Uterus (tissue), 4 donors: ENCODE data around the gene AACS. TPM values are rescaled to one million over a fixed set of nuclear protein-coding genes. Genes with fewer than 3 reads are reported as not detected.
"Not testable (repeated sequence)": the region's sequence is repeated elsewhere in the genome, so short reads cannot be mapped to it uniquely, and the experiment has no call there.

ENCODE experiments used
- DNase-seq, 2 donors: peaks; one replicate each; pipeline ENCODE4 v3.0.0-alpha.2; 2019 to 2020
- H3K27ac ChIP-seq, 2 donors: fragments of 200-600 bp; sonication (generic); 1 replicate in 1 of 2; 2 replicates in 1 of 2; pipeline ENCODE4 v1.5.1; 2016 to 2018
- H3K27me3 ChIP-seq, 2 donors: fragments of 200-600 bp; sonication (generic); one replicate each; pipeline ENCODE4 v1.5.1; 2018 to 2019; ENCODE audit warnings: control low read depth in 1 of 2
- H3K36me3 ChIP-seq, 2 donors: fragments of 200-600 bp; sonication (generic); one replicate each; pipeline ENCODE4 v1.5.1; 2019; ENCODE audit warnings: control low read depth in 1 of 2
- H3K4me1 ChIP-seq, 2 donors: fragments of 200-600 bp; sonication (generic); one replicate each; pipeline ENCODE4 v1.5.1; 2018 to 2019; ENCODE audit warnings: control low read depth in 1 of 2
- H3K4me3 ChIP-seq, 2 donors: fragments of 200-600 bp; sonication (generic); 1 replicate in 1 of 2; 2 replicates in 1 of 2; pipeline ENCODE4 v1.5.1; 2018 to 2019; ENCODE audit warnings: mild to moderate bottlenecking in 1 of 2
- H3K9me3 ChIP-seq, 2 donors: fragments of 200-600 bp; sonication (generic); one replicate each; pipeline ENCODE4 v1.5.1; 2019; ENCODE audit warnings: control low read depth in 1 of 2
- POLR2A ChIP-seq, 2 donors: fragments of 450-650 bp; IDR thresholded peaks; one replicate each; pipeline ENCODE4 v1.6.1; 2016; ENCODE audit warnings: antibody characterized with exemption in 2 of 2, mild to moderate bottlenecking in 1 of 2, moderate library complexity in 1 of 2
- intact Hi-C: fragments of 100-400 bp; cut with DNase I; formaldehyde crosslinking; loops from one replicate; pipeline ENCODE4 v1.15.1; 2023; ENCODE audit warnings: low total_unique reads
- total RNA-seq, 4 donors: library from RNA; depleted of rRNA in 3 of 4; stranded (reverse); fragments of >200 nt in 3 of 4; gene quantifications; one replicate each; pipeline versions ENCODE4 v1.1.0 to v1.2.4, GENCODE V29; 2014 to 2023
- TF ChIP-seq, protein P1 (sequence below), 4 experiments: fragments of 200-600 bp in 2 of 4; fragments of 450-650 bp in 2 of 4; sonication (generic) in 2 of 4; IDR thresholded peaks; one replicate each; pipeline ENCODE4 v1.5.1; 2016 to 2019; ENCODE audit warnings: antibody characterized with exemption in 4 of 4, mild to moderate bottlenecking in 2 of 4, moderate library complexity in 1 of 4
- donor health status: DM: yes; HTN: yes; CAD: no.

AACS gene
- total RNA-seq, 4 donors from 2014 or later = 7.6 to 22.3 (median 20.0) TPM

DNA sequence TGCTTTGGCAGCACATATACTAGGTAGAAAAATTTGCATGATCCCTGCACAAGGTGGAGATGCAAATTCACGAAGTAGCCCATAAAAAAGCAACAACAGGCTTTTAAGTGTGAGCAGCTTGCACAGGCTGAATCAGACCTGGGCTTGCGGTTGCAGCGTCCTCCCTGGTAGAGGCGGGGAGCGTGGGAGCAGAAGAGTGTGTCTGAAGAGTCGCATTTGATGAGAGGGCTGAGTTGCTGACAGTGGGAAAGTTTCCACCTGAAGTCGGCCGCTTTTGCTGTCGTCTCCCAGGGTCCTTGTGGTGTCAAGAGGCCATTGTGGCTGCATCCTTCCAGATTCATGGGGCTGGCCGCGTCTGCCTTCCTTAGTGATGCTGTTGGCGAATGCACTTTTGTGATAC, 6.2 kb downstream of the AACS start:
- Histone ChIP-seq H3K27ac (no peak overlapping the region), H3K36me3 (no peaks in the 10 kb centered on the region), H3K9me3 (no peaks in the 10 kb centered on the region), H3K4me3 (no peak overlapping the region), H3K4me1 (no peaks in the 10 kb centered on the region), H3K27me3 (no peaks in the 10 kb centered on the region)
- intact Hi-C loops = no loop called here
- no peak for TF ChIP-seq POLR2A (IDR thresholded peaks at IDR 0.05)
- TF ChIP-seq, protein P1, sequence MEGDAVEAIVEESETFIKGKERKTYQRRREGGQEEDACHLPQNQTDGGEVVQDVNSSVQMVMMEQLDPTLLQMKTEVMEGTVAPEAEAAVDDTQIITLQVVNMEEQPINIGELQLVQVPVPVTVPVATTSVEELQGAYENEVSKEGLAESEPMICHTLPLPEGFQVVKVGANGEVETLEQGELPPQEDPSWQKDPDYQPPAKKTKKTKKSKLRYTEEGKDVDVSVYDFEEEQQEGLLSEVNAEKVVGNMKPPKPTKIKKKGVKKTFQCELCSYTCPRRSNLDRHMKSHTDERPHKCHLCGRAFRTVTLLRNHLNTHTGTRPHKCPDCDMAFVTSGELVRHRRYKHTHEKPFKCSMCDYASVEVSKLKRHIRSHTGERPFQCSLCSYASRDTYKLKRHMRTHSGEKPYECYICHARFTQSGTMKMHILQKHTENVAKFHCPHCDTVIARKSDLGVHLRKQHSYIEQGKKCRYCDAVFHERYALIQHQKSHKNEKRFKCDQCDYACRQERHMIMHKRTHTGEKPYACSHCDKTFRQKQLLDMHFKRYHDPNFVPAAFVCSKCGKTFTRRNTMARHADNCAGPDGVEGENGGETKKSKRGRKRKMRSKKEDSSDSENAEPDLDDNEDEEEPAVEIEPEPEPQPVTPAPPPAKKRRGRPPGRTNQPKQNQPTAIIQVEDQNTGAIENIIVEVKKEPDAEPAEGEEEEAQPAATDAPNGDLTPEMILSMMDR (IDR thresholded peaks at IDR 0.05) = no peak
- no peak for DNase-seq

DNA sequence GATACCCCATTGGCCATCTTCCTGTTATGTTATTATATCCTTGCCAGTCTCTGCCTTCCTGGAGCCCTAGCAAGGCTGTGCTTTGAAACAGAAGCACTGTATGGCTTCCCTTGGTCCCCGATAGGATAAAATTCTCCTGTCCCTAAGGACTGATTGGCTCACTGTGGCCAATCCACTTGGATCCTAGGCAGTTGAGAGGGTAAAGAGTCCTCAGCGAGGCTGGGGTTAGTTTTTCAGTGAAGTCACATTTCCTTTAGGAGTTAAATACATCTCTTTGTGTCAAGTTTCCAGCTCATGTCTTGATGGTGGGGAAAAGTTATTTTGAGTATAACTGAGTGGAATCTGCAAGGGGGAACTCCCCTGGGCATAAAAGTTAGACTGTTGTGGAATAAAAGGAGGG, 7.3 kb downstream of the AACS start:
- intact Hi-C loops = no loop called here
- H3K4me3 ChIP-seq = no peak overlapping the region
- H3K9me3 ChIP-seq = no peaks in the 10 kb centered on the region
- no peaks in the 10 kb centered on the region for H3K27me3 ChIP-seq
- no peaks in the 10 kb centered on the region for H3K4me1 ChIP-seq
- TF ChIP-seq, protein P1 (IDR thresholded peaks at IDR 0.05) = no peak
- TF ChIP-seq POLR2A (IDR thresholded peaks at IDR 0.05) = no peak
- no peak for DNase-seq
- H3K27ac ChIP-seq = no peak overlapping the region
- no peaks in the 10 kb centered on the region for H3K36me3 ChIP-seq

DNA sequence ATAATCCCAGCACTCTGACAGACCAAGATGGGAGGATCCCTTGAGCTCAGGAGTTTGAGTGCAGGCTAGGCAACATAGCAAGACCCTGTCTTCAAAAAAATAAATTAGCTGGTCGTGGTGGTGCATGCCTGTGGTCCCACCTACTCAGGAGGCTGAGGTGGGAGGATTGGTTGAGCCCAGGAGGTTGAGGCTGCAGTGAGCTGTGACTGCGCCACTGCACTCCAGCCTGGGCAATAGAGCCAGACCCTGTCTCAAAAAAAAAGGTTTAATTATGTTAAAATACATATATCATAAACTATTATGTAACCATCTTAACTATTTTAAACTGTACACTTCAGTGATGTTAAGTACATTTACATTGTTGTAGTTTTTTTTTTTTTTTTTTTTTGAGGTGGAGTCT, 9.1 kb downstream of the AACS start:
- H3K36me3 ChIP-seq, H3K4me3 ChIP-seq, H3K9me3 ChIP-seq, H3K27ac ChIP-seq, H3K4me1 ChIP-seq, H3K27me3 ChIP-seq, DNase-seq, intact Hi-C loops: not testable (repeated sequence)

DNA sequence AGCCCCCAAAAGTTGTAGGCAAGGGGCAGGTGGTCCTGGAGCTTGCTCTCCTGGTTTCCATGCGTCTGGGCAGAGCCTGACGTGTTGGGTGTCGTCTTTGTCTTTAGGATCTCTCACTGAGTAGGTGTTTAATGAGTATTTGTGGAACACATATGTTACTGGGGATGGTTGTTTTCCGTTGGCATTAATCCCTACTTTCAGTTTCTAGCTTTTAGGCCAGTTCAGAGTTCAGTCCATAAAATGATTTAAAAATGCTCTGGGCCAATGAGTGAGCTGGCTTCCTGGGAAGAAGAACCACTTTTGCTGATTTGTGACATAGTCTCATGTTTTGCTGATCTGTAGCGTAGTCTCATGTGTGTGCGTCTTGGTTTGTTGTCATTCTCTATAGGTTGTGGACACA, 10.9 kb downstream of the AACS start:
- H3K4me1 ChIP-seq = no peaks in the 10 kb centered on the region
- H3K27ac ChIP-seq = no peak overlapping the region
- H3K9me3 ChIP-seq = no peaks in the 10 kb centered on the region
- no peak overlapping the region for H3K4me3 ChIP-seq
- no peaks in the 10 kb centered on the region for H3K27me3 ChIP-seq
- intact Hi-C loops = no loop called here
- no peak for DNase-seq
- H3K36me3 ChIP-seq = no peaks in the 10 kb centered on the region
- TF ChIP-seq POLR2A (IDR thresholded peaks at IDR 0.05) = no peak
- TF ChIP-seq, protein P1 (IDR thresholded peaks at IDR 0.05) = no peak

DNA sequence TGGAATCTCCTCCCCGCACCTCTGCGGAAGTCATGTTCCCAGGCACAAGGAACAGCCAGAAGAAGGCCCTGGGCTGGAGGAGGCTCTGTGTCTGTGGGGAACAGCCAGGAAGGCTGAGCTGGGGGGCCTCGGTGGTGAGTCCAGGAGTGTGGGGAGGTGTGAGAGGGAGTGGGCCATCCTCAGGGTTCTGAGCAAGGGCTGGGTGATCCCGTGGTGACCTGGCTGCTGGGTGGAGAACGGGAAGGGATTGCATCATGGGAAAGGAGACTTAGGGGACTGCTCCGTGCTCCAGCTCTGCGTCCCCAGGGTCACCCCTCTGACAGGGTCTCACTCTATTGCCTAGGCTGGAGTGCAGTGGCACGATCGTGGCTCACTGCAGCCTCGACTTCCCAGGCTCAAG, 13.8 kb downstream of the AACS start:
- intact Hi-C loops = no loop called here
- Histone ChIP-seq H3K4me1 (no peaks in the 10 kb centered on the region), H3K27ac (no peak overlapping the region), H3K36me3 (no peaks in the 10 kb centered on the region), H3K9me3 (no peaks in the 10 kb centered on the region), H3K27me3 (no peaks in the 10 kb centered on the region), H3K4me3 (no peak overlapping the region)
- no peak for TF ChIP-seq POLR2A (IDR thresholded peaks at IDR 0.05)
- TF ChIP-seq, protein P1 (IDR thresholded peaks at IDR 0.05) = no peak
- DNase-seq = no peak
